ENCODE results near the gene PHC2. TPM values are rescaled to one million over a fixed set of nuclear protein-coding genes. Genes with fewer than 3 reads are reported as not detected.

PHC2 gene
- total RNA-seq, 1 experiment from 2014 or later = 137 TPM

DNA sequence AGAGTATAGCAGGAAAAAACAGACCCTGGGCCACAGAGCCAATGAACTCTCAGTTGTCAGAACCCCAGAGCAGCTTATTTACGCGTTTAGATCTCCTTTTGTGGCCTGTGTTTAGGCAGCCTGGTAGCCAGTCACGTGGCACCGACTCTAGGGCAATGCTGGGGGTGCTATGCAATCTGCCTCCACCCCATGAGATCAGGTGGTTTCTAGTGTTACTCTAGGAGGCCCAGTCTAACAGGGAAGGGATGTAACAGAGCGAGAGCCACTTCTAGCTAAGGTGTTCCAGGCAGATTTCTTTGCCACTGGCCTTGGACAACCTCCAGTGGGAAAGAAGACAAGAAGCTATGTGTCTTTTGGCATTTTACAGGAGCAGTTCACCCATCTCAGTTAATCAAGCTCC is 98.0 kb downstream of the PHC2 start:
- no peaks in the 10 kb centered on the region for H3K9me3 Mint-ChIP-seq (ENCODE audit: unreplicated experiment)
- POLR2A ChIA-PET = no interaction called here
- peak overlapping the region; percentile 86 for H3K27ac Mint-ChIP-seq (ENCODE audit: low read depth, unreplicated experiment)
- CTCF ChIA-PET = no interaction called here
- intact Hi-C loops (cut with micrococcal nuclease) = no loop called here
- H3K4me1 Mint-ChIP-seq (ENCODE audit: insufficient read depth, unreplicated experiment) = peaks cover 66% of the 10 kb centered on the region
- no peaks in the 10 kb centered on the region for H3K27me3 Mint-ChIP-seq (ENCODE audit: insufficient read depth, unreplicated experiment)
- BruUV-seq (replicated peaks) = no TSS peak
- DNase-seq (ENCODE audit: unreplicated experiment) = no peak
- H3K4me3 Mint-ChIP-seq (ENCODE audit: unreplicated experiment) = no peak overlapping the region
- peaks cover 91% of the 10 kb centered on the region for H3K36me3 Mint-ChIP-seq (ENCODE audit: insufficient read depth, unreplicated experiment)
- TF ChIP-seq, protein P1, sequence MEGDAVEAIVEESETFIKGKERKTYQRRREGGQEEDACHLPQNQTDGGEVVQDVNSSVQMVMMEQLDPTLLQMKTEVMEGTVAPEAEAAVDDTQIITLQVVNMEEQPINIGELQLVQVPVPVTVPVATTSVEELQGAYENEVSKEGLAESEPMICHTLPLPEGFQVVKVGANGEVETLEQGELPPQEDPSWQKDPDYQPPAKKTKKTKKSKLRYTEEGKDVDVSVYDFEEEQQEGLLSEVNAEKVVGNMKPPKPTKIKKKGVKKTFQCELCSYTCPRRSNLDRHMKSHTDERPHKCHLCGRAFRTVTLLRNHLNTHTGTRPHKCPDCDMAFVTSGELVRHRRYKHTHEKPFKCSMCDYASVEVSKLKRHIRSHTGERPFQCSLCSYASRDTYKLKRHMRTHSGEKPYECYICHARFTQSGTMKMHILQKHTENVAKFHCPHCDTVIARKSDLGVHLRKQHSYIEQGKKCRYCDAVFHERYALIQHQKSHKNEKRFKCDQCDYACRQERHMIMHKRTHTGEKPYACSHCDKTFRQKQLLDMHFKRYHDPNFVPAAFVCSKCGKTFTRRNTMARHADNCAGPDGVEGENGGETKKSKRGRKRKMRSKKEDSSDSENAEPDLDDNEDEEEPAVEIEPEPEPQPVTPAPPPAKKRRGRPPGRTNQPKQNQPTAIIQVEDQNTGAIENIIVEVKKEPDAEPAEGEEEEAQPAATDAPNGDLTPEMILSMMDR (IDR thresholded peaks at IDR 0.05; ENCODE audit: unreplicated experiment) = no peak

DNA sequence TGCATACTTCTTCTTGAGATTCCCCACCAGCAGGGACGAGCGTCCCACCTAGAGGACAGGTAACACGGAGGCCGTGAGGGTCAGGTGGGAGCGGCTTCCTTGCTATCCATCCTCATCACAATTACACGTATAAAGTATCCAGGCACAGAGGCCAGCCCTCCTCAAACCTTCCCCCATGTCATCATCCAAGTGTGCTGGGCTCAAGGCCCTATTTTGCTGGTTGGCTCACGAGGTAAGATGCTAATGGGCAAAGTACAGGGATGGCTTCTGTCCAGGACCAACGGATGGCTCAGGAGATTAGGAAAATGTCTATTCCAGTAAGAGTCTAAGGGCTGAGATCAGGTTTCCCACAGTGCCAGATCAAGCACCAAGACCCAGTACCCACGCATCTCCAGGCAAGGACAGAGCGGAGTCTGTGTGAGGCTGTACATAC is 98.5 kb downstream of the PHC2 start:
- peaks cover 93% of the 10 kb centered on the region for H3K36me3 Mint-ChIP-seq (ENCODE audit: insufficient read depth, unreplicated experiment)
- no peak for DNase-seq (ENCODE audit: unreplicated experiment)
- no peaks in the 10 kb centered on the region for H3K27me3 Mint-ChIP-seq (ENCODE audit: insufficient read depth, unreplicated experiment)
- no TSS peak for BruUV-seq (replicated peaks)
- TF ChIP-seq, protein P1 (IDR thresholded peaks at IDR 0.05; ENCODE audit: unreplicated experiment) = no peak
- H3K27ac Mint-ChIP-seq (ENCODE audit: low read depth, unreplicated experiment) = peak overlapping the region; percentile 86
- no peaks in the 10 kb centered on the region for H3K9me3 Mint-ChIP-seq (ENCODE audit: unreplicated experiment)
- peaks cover 66% of the 10 kb centered on the region for H3K4me1 Mint-ChIP-seq (ENCODE audit: insufficient read depth, unreplicated experiment)
- H3K4me3 Mint-ChIP-seq (ENCODE audit: unreplicated experiment) = no peak overlapping the region
- intact Hi-C loops (cut with micrococcal nuclease) = no loop called here
- CTCF ChIA-PET = no interaction called here
- POLR2A ChIA-PET = no interaction called here

DNA sequence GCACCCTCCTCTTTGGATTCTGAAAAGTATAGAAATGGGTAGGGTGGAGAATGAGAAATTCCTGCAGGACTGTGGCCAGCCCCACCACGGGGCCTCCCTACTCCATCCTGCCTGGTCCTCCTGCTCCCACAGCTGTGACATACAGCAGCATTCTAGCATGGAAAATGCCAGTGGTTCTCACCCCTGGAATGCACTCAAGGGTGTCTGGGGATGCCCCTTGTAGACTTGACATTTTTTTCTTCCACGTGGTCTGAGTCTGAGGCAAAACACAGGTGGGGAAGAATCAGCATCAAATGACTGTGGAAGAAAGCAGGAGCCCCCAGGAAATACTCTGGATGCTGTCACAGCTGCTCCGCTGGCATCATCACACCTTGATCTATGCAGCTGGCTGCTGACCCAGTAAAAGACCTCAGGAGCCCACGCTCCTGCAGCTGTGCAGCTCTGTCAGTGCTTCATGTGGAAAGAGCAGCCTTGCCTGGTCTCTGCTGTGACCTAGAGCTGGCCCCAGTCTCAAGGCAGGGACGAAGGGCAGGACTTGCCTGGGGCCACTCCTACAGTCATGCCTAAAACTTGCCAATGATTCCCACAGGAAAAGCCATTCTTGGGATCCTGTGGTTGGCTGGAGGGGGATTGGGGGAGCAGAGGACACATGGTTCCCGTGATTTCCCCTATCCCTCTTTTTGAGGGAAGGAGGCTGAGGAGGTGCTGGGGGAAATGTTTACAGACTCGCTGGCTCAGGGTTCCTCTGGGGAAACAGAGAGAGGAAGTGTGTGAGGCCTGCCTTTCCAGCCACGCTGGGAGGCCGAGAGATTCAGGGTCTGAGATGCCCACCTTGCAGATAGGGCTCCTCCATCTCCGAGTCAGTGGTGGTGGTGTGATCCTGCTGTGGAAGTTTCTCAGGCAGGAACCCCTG is 99.2 kb downstream of the PHC2 start:
- Mint-ChIP-seq H3K4me1 (ENCODE audit: insufficient read depth, unreplicated experiment) (peaks cover 69% of the 10 kb centered on the region), H3K36me3 (ENCODE audit: insufficient read depth, unreplicated experiment) (peaks cover 94% of the 10 kb centered on the region), H3K9me3 (ENCODE audit: unreplicated experiment) (no peaks in the 10 kb centered on the region), H3K27me3 (ENCODE audit: insufficient read depth, unreplicated experiment) (no peaks in the 10 kb centered on the region), H3K27ac (ENCODE audit: low read depth, unreplicated experiment) (peak overlapping the region; percentile 86), H3K4me3 (ENCODE audit: unreplicated experiment) (no peak overlapping the region)
- no peak for DNase-seq (ENCODE audit: unreplicated experiment)
- CTCF ChIA-PET = interaction anchor here (0.6 to 3.4 kb wide), 4 partner anchors 8 to 124 kb away, joined by 3 to 16 read pairs (median 4); no protein-coding TSS in a partner anchor
- no TSS peak for BruUV-seq (replicated peaks)
- POLR2A ChIA-PET = interaction anchor here (0.5 to 4.7 kb wide), 5 partner anchors 8 to 1528 kb away, joined by 3 to 67 read pairs (median 3); partner anchors contain the start of gene SMIM12
- intact Hi-C loops (cut with micrococcal nuclease) = no loop called here
- TF ChIP-seq, protein P1 (IDR thresholded peaks at IDR 0.05; ENCODE audit: unreplicated experiment) = no peak

DNA sequence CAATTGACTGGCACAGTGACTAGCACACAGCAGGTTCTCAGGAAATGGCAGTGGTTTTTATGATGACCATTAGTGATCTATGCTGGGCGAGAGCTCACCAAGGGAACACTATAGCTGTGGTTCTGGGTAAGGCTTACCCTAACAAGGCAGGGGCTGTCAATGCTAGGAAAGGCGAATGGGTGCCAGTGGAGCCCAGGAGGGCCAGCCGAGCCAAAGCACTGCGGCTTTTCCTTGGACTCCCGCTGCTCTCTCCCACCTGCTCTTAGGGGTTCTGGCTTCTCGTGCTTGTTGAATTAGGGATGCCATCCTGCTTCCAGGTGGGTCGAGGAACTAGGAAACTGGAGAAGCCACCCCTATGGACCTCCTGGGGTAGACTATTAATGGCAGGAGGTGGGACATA is 100.0 kb downstream of the PHC2 start:
- POLR2A ChIA-PET = interaction anchor here (0.5 to 4.7 kb wide), 5 partner anchors 9 to 1529 kb away, joined by 3 to 67 read pairs (median 3); partner anchors contain the start of gene SMIM12
- CTCF ChIA-PET = interaction anchor here (0.6 to 3.4 kb wide), 7 partner anchors 9 to 140 kb away, joined by 3 to 21 read pairs (median 5); no protein-coding TSS in a partner anchor
- H3K9me3 Mint-ChIP-seq (ENCODE audit: unreplicated experiment) = no peaks in the 10 kb centered on the region

More for the DNA sequence above, 100.0 kb downstream of the PHC2 start:
- intact Hi-C loops (cut with micrococcal nuclease) = no loop called here
- Mint-ChIP-seq H3K4me1 (ENCODE audit: insufficient read depth, unreplicated experiment) (peaks cover 72% of the 10 kb centered on the region), H3K27me3 (ENCODE audit: insufficient read depth, unreplicated experiment) (no peaks in the 10 kb centered on the region), H3K4me3 (ENCODE audit: unreplicated experiment) (no peak overlapping the region), H3K36me3 (ENCODE audit: insufficient read depth, unreplicated experiment) (peaks cover 95% of the 10 kb centered on the region), H3K27ac (ENCODE audit: low read depth, unreplicated experiment) (no peak overlapping the region)
- no TSS peak for BruUV-seq (replicated peaks)
- TF ChIP-seq, protein P1 (IDR thresholded peaks at IDR 0.05; ENCODE audit: unreplicated experiment) = no peak
- no peak for DNase-seq (ENCODE audit: unreplicated experiment)
